IPS-11a (cell line): ENCODE measurements around the gene AQP12B.
"Not testable (repeated sequence)": the region's sequence is repeated elsewhere in the genome, so short reads cannot be mapped to it uniquely, and the experiment has no call there.

Experiments
- H3K4me3 ChIP-seq: one replicate; pipeline ENCODE4 v1.5.1; 2013; ENCODE audit warnings: low read depth, low read length, control low read depth

AQP12B gene

DNA sequence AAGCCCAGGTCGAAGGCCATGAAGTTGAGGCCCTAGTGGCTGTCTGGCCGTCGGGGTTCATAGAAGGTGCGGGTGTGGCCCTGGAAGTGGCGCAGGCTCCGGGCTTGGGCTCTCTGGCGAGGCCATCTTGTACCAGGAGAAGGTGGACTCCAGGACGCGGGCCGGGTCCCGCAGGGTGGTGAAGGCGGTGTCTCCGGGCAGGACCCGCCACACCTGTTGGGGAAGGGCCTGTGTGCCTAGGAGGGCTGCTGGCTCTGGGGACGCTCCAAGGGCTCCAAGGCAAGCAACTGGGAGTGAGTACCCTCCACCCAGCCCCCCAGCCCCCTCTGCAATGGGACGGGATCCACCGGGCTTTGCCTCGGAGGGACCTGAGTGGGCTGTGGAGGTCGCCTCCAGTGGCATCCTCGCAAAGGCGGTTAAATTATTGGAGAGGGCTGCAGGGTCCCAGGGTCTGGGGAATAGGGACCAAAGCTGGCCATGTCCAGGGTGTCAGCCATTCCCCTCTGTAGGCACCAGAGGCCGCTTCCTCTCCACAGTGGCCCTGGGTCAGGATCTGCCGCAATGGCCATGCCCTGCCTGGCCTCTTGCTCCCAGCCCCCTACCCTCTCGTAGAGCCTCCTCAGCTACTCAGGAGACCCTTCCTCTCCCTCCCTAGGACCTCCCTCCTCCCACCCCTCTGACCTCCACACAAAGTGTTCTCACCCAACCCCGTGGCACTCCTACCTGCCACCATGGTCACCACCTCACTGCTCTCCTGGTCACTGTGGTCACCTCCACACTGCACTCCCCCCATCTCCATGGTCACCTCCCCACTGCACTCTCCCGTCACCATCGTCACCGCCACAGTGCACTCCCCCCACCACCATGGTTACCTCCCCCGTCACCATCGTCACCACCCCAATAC lies 19.3 kb upstream of the AQP12B start:
- H3K4me3 ChIP-seq, result no peak overlapping the region

DNA sequence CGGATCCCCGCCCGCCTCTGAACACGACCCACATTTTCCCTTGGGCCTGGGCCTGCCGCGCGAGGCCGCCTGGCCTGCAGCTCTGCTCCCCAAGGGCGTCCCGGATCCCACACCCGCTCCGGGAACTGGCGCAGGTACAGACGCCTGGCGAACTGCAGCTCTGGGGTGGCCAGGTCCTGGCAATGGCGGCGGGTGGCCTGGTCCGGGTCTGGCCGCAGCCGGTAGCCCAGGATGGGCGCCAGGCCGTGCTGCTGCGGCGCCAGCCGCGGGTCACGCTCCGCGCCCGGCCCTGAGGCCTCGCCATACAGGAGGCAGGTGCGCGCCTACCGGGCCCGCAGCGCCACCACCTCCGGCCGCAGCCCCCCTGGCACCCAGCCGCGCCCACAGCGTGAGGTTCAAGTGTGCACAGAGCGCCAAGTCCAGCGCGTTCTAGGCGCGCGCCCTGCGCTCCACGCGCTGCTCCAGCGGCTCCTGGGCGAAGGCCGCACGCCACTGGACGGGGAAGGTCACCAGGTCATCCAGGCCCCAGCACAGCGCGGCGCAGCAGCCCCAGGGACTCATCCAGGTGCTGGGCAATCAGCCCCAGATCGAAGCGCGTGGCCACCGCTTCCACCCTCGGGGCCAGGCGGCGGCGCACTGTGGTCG lies 18.5 kb upstream of the AQP12B start:
- no peak overlapping the region for H3K4me3 ChIP-seq

DNA sequence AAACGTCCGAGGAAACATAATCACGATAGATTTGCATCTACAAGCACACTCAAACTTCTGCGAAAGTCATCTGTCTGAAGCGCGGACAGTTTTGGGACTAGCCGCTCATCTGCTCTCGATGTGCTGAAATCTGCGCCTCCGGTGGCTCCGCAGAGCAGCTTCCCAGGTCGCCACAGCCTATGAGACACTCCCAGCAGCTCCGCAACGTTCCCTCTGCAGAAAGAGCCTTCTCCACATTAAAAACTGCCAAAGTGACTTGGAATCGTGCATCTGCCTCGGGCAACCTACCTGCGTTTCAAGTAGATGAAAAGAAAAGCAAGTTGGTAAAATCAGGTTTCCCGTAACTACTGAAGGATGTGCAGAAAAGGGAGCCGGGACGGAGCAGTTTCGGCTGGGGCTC lies 17.9 kb upstream of the AQP12B start:
- H3K4me3 ChIP-seq, result not testable (repeated sequence)

DNA sequence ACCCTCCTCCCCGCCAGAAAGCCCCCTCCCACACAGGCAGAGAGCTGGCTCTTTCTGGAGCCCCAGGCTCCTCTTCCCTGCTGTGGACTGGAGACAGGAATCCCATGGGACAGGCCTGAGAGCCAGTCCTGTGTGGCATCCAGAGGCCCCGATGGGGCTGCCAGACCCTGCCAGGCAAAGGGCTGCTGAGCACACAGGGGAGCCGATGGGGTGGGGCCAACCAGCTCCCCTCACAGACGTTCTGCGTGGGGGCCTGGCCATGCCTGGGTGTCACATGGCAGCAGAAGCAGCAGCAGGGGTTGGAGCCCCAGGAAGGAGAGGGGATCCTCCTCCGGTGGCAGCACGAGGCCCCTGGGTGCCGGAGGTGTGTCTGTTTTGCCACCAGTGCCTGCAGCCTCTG lies 17.1 kb upstream of the AQP12B start:
- not testable (repeated sequence) for H3K4me3 ChIP-seq

DNA sequence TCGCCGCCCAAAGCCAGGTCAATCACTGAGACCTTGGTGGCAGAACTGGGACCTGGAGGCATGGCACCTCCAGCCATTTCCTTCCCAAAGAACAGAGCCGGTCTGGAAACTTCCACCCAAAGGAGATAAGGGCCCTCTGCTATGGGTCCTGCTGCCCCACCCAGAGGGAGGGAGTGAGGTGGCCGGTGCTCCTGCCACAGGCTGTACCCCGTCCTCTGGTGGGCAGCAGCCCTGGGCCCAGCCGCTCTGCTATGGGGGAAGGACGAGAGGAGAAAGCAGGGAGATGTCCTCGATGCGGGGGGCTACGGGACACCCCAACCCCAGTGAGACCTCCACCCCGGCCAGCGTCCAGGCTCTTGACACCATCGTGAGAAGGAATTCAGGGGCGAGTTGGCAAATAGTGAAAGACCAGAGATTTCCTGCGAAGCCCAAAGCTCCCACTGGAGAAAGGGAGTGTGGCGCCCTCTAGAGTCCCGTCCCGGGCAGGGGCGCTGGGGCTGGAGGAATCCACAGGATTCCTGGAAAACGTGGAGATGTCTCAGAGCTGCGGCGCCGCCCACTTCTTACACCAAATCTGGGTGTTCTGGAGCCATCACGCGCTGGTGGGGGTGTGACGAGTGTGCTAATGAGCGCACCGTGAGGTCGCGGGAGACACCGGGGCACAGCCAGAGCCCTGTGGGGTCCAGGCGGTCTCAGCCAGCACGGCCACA lies 16.3 kb upstream of the AQP12B start:
- not testable (repeated sequence) for H3K4me3 ChIP-seq

DNA sequence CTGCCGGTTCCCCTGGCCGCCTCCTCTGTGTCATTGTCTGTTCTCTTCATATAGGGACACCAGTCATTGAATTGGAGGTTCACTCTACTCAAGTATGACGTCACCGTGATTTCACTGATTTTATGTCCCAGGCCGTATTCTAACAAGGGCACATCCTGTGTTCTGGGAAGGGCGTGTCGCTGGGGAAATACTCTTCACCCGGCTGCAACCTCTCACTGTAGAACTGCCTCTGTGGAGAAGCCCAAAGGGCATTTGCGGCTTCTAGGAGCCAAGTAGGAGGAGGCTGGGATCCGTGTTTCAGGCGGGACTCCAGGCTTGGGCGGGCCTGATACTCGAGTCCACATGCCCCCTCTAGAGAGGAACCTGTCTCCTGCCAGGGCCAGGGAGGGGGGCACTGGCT lies 13.8 kb upstream of the AQP12B start:
- not testable (repeated sequence) for H3K4me3 ChIP-seq

DNA sequence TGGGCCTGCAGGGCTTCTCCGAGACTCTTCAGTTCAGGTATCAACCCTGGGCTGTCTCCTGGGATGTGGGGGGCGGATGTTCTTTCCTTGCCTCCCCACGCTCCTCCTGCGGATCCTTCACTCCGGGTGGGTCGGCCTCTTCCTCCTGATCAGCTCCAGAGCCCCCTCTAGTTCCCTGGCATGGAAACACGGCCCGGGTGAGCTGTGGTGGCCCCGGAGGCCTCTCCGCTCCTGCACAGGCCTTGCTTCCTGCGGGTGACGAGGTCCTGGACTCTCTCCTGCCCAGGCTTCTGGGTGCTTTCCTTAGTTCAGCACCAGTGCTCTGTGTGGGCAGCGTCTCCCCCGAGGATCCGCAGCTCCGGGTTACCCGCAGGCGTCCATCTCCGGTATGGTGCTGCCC lies 12.9 kb upstream of the AQP12B start:
- H3K4me3 ChIP-seq, result not testable (repeated sequence)

DNA sequence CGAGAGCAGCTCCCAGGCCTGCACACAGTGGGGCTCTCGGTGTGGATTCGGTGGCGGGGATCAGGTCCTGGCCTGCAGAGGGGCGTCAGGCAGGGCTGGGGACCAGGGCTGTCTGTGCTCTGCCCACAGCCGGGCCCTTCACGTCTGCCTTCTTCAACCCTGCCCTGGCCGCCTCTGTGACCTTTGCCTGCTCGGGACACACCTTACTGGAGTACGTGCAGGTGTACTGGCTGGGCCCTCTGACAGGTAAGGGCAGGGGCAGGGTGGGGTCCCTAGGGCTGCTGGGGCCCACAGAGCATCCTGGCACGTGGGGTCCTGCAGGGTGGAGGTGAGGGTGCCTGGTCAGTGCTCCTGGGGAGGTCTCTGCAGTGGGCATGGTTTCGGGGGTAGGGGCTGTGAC lies 11.6 kb upstream of the AQP12B start:
- H3K4me3 ChIP-seq, result not testable (repeated sequence)

DNA sequence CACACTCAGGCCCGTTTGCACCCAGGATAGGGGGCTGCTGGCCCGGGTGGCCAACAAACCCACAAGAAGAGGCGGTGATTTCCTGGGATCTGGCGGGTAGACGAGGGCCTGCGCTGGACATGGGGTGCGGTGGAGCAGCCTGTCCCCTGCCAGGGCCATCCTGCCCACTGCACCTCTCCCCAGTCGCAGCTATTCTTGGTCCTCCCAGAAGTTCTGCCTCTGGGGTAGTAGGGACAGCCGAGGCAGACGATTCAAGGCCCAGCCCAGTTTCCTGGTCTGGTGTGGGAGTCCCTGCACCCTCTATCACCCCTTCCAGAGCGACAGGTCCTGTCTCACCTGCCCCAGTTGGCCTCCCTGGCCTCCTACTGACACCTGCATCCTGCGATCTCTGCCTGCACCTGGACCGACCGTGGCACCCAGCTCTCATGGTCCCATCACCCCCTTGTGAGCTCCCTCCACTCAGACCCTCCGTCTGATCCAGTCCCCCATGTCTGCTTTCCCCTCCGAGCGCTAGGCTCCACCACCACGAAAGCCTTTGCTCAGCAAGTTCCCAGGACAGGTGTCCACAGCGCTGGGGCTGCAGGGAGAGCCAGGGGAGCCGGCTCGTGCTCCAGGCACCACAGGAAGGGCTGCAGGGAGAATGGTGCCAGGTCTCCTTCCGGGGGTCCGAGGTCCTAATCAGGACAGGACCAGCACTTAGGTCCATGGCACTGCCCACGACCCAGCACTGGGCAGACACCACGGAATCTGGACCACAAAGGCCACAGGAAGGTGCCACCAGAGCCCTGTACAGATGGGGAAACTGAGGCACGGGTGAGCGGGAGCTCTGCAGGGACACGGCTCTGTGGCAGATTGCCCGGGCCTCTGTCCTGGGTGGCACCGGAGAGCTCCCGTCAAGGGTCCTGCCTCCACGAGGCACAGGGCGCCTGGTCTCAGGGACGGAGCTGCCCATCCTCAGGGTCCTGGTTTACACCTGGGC lies 10.2 kb upstream of the AQP12B start:
- H3K4me3 ChIP-seq, result not testable (repeated sequence)

DNA sequence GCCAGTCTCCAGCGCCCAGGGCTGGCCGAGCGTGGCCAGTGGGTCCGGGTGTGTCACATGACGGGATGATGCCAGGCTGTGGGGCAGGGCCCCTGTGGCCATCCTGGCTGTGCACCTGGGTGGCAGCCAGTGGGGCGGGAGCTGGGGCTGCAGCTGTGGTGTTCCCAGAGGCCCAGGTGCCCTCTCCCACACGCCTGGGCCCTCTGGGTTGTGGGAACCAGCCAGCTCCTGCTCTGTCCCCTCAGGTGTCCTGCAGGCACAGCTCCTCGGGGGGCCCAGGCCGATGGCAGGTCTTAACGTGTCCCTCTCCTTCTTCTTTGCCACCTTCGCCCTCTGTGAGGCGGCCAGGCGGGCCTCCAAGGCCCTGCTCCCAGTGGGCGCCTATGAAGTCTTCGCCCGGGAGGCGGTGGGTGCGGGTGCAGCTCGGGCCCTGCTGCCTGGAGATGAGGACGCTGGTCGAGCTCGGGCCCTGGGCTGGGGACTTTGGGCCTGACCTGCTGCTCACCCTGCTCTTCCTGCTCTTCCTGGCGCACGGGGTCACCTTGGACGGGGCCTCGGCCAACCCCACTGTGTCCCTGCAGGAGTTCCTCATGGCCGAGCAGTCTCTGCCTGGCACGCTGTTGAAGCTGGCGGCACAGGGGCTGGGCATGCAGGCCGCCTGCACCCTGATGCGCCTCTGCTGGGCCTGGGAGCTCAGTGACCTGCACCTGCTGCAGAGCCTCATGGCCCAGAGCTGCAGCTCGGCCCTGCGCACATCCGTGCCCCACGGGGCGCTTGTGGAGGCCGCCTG lies 9.1 kb upstream of the AQP12B start, which contains the start of gene AQP12A:
Gene AQP12A (plus strand): TSS at position 236 of the 790 bp plus-strand sequence. CDS start 48 bp downstream, at position 284.
- not testable (repeated sequence) for H3K4me3 ChIP-seq

DNA sequence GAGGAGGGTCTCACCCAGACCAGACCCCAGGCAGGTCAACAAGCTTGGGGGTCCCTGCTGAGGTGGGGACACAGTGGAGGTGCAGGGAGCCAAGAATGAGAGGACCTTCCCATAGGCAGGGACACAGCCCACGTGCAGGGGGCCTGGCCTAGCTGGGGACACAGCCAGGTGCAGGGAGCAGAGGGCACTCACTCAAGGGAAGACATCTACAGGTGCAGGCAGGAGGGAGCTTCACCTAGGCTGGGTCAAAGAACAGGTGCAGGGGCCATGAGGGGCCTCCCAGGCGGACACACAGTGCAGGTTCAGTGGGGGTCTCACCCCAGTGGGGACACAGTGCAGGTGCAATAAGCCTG lies 8.4 kb upstream of the AQP12B start:
- H3K4me3 ChIP-seq, result not testable (repeated sequence)

DNA sequence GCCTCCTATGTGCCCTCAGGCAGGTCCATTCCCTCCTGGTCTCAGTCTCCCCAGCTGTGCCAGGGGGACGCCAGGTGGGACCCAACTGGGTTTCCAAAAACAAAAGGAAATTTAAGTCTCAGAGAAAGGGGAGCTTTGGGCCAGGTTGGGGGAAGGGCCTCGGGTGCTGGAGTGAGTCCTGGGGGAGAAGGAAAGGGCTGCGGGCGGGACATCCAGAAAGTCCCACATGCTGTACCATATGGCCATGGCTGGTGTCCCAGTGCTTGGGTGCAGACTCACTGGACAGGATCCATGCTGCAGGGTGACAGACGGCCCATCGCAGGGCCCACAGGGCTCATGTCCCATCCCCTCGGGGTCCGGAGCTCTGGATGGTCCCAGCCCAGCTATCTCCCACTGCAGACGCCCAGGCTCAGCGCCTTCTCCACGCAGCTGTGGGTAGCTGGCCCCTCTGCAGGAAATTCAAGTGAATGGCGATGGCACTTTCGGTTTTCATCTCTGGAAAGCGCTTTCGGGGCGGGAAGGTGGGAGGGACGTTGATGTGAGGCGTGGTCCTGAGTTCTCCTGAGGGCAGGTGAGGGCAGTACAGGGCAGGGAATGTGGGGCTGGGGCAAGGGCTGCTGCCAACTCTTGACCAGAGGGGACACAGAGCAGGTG lies 7.9 kb upstream of the AQP12B start:
- not testable (repeated sequence) for H3K4me3 ChIP-seq

DNA sequence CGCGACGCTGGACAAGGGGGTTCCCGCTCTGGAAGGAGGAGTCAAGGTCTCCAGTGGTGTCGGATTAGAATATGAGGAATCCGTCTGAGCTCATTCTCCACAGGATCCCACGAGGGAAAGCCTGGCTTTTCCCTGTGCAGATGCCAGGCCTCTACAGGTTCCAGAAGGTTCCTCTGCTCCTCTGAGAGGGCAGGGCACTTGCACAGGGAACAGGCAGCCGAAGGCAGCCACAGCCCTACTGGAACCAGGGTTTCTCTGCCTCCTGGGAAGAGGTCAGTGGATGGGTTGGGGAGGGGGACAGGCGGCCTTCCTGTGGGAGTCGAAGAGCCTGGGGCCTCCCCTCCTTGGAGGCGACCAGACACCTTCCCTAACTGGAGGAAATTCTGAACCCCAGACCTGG lies 7.3 kb upstream of the AQP12B start:
- H3K4me3 ChIP-seq, result no peak overlapping the region

DNA sequence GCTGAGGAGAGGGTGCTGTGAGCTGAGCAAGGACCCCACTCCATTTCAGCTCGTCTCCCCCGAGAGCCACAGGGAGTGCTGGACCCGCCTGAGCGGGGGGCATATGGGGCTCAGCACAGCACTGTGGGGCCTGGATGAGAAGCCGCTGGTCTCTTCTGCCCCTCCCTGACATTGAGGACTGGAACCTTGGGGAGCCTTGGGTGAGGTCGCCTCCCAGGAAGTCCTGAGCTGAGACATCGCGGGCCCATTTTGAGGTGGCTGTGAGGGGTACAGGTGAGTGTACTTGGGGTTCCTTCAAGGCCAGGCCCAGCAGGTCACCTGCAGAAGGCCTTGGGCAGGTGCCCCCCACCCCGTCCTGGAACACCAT lies 5.9 kb upstream of the AQP12B start:
- H3K4me3 ChIP-seq, result no peak overlapping the region

DNA sequence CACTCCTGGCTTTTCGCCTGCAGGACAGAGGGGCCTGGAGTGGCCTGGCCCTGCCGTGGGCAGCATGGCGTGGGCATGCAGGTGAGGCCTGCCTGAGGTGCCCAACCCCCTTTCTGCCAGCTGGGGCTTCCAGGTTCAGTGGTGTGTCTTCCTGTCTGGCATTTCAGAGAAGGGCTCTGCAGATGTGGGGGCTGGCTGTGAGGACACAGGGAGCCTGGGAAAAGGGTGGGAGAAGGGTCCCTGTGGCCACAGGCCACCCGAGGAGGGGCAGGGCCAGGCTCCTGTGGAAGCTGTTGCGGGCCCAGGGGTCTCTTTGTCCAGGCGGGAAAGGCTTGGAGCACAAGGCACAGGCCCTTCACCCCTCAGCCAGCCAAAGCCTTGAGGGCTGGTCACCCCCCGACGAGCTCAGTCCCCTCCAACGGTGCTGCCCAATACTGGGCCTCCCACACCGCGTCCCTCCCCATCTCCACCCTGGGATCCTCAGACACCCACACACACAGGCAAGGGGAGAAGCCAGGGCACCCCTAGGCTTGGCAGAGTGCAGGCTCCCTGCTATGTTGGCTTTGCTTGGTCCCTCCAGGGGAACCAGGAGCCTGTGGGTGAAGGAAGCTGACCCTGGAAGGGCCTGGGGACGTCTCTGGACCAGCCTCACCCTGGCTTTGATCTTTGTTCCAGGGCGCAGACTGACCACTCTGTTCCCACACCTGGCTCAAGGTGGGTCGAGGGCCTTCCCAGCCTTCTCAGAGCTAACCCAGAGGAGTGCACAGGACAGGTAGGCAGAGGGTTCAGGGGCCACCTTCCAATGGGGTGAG lies 5.3 kb upstream of the AQP12B start:
- no peak overlapping the region for H3K4me3 ChIP-seq

DNA sequence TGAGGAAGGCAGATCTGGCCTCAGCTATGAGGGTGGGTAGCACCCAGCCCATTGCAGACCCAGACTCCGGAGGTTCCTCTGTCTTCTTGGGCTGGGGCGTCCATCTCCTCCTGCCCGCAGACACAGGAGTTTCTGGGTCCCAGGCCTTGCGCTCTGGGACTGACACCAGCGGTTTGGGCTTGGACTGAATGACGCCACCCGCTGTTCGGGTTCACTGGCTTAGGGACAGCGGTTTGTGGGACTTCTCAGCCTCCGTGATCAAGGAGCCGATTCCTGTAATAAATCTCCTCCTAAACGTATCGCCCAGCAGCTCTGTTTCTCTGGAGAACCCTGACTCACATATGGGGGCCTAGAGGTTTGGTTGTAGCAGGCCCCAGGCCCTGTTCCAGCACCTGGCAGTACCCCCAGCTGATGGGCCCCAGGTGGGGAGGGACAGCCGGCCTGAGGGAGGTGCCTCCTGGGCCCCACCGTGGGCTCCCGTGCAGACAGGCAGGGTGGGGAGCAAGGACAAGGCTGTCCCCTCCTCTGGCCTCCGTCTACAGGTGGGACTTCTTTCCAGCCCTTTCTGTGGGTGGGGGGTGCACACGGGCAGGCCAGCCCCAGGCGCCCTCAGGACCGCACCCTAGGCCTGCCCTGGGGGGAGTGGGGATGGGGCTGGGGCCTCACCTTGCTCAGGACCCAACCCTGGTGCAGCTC lies 4.5 kb upstream of the AQP12B start:
- no peak overlapping the region for H3K4me3 ChIP-seq

DNA sequence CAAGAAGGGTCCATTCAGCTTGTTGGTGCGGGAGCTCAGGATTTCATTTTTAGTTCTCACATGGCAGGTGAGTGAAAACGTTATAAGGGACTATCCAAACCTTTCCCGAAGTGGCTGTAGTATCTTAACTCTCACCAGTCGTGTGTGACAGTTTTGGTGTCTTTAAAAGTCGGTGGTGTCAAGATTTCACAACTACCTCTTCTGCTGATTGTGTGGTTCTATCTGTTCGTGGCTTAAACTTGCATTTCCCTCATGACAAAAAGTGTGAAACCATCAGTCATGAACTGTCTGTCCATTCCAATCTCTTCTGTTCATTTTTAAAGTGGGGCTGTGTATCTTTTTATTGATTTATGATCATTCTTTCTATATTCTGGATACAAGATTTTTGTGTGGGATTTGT lies 3.8 kb upstream of the AQP12B start:
- H3K4me3 ChIP-seq, result no peak overlapping the region

DNA sequence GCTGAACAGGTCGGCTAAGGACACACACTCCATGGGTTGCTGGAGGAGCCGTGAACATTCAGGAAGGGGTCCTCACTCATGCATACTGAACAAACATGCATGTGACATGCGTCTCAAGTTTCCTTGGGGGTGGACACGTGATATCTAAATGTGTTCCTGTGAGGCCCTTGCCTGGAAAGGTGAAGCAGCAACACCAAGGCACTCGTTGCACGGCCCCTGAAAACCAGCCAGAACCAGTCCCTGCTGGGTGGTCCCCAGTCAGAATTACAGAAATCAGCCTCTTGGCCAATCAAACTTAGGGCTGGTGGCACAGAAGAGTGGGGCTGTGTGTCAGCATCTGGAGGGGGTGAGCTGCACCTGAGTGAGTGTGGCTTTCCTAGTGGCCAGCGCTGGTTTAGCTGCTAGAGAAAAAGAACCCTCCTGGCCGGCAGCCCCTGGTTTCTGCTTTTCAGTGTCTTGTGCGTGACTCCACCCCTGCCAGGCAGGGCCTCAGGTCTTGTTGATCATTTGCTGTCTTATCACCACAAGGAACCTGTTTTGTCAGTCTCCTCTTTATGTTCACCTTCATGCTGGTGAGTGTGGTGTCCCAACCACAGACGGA lies 3.2 kb upstream of the AQP12B start:
- no peak overlapping the region for H3K4me3 ChIP-seq
